Hepatocyte (in vitro differentiated cells): ENCODE measurements around the gene CDKL5. TPM values are rescaled to one million over a fixed set of nuclear protein-coding genes. Genes with fewer than 3 reads are reported as not detected.

Experiments
- DNase-seq: peaks from one replicate; pipeline ENCODE4 v3.0.0-alpha.2; 2016; ENCODE audit warnings: low spot score
- H2AFZ ChIP-seq: fragments of 200-600 bp; sonication (generic); 2 replicates; pipeline ENCODE4 v1.6.0; 2016; ENCODE audit warnings: antibody characterized with exemption, mild to moderate bottlenecking
- H3K27ac ChIP-seq: fragments of 200-600 bp; sonication (generic); 2 replicates; pipeline ENCODE4 v1.5.1; 2016; ENCODE audit warnings: mild to moderate bottlenecking
- H3K27me3 ChIP-seq: fragments of 200-600 bp; sonication (generic); 2 replicates; pipeline ENCODE4 v1.6.1; 2016
- H3K36me3 ChIP-seq: fragments of 200-600 bp; sonication (generic); replicated peaks from 2 replicates; pipeline ENCODE4 v1.5.1; 2016; ENCODE audit warnings: low read depth; ENCODE audit not compliant: insufficient read depth
- H3K4me1 ChIP-seq: fragments of 200-600 bp; sonication (generic); 2 replicates; pipeline ENCODE4 v1.5.1; 2016; ENCODE audit warnings: mild to moderate bottlenecking, moderate library complexity; ENCODE audit not compliant: insufficient read depth
- H3K4me2 ChIP-seq: fragments of 200-600 bp; sonication (generic); 2 replicates; pipeline ENCODE4 v1.6.0; 2016
- H3K4me3 ChIP-seq: fragments of 200-600 bp; sonication (generic); 2 replicates; pipeline ENCODE4 v1.5.1; 2016; ENCODE audit warnings: mild to moderate bottlenecking
- H3K79me2 ChIP-seq: fragments of 200-600 bp; sonication (generic); 2 replicates; pipeline ENCODE4 v1.6.0; 2017; ENCODE audit warnings: mild to moderate bottlenecking
- H3K9me2 ChIP-seq: fragments of 200-600 bp; sonication (generic); replicated peaks from 2 replicates; pipeline ENCODE4 v1.6.0; 2017; ENCODE audit warnings: mild to moderate bottlenecking; ENCODE audit not compliant: insufficient read depth
- H3K9me3 ChIP-seq: fragments of 200-600 bp; sonication (generic); 2 replicates; pipeline ENCODE4 v1.5.1; 2016; ENCODE audit warnings: low read depth, mild to moderate bottlenecking
- H4K20me1 ChIP-seq: fragments of 200-600 bp; sonication (generic); 2 replicates; pipeline ENCODE4 v1.6.0; 2016; ENCODE audit warnings: mild to moderate bottlenecking; ENCODE audit not compliant: insufficient read depth, poor library complexity, severe bottlenecking
- EZH2 ChIP-seq: fragments of 200-600 bp; sonication (generic); IDR thresholded peaks from 2 replicates; pipeline ENCODE4 v1.6.1; 2016; ENCODE audit warnings: antibody characterized with exemption, mild to moderate bottlenecking, borderline replicate concordance
- EZH2phosphoT487 ChIP-seq: fragments of 200-600 bp; sonication (generic); IDR thresholded peaks from one replicate; pipeline ENCODE4 v1.6.1; 2018; ENCODE audit warnings: antibody characterized with exemption, mild to moderate bottlenecking, low read depth, moderate library complexity; ENCODE audit not compliant: unreplicated experiment, severe bottlenecking
- WGBS: methylation state at CpG from one replicate; pipeline ENCODE4 v1.1.6; 2016; ENCODE audit warnings: low lambda C conversion rate; ENCODE audit errors: missing lambda C conversion rate; 5-methylcytosine and 5-hydroxymethylcytosine counted together
- polyA plus RNA-seq: library from polyadenylated mRNA; unstranded; fragments of >200 nt; fragmentation: Nextera tagmentation; extraction: Ambion mirVana; gene quantifications from 2 replicates; pipeline ENCODE4 v1.2.1, GENCODE V29; 2016
- total RNA-seq: library from RNA; depleted of rRNA; stranded (reverse); fragments of >200 nt; gene quantifications from 2 replicates; pipeline ENCODE4 v1.2.3, GENCODE V29; 2014
- TF ChIP-seq, protein P1 (sequence below): fragments of 200-600 bp; sonication (generic); IDR thresholded peaks from 2 replicates; pipeline ENCODE4 v1.5.1; 2016; ENCODE audit warnings: antibody characterized with exemption, mild to moderate bottlenecking; ENCODE audit not compliant: poor library complexity

The CDKL5 gene
- total and polyA plus RNA-seq, 2 experiments from 2014 or later: 6.5 to 17.7 TPM

DNA sequence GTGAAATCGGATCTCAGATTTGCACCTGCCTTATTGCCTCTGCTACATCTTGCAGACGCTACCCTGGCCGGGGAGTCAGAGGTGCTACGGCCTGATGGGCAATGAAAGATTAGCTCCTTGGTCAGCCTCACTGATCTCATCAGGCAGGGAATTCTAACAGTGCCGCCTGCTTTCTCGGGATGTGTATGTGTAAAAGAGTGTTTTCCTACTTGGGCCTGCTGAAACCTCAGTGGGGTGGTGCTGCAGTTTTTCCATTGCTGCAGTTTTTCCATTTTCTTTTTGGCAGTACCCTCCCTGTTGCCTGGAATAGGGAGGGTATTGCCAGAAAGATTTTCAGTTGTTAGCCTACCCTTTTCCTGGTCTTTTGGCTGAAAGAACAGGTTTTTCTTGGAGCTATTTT is 117.5 kb downstream of the CDKL5 start:
- TF ChIP-seq EZH2 (no peak), EZH2phosphoT487 (no peak)
- TF ChIP-seq, protein P1, sequence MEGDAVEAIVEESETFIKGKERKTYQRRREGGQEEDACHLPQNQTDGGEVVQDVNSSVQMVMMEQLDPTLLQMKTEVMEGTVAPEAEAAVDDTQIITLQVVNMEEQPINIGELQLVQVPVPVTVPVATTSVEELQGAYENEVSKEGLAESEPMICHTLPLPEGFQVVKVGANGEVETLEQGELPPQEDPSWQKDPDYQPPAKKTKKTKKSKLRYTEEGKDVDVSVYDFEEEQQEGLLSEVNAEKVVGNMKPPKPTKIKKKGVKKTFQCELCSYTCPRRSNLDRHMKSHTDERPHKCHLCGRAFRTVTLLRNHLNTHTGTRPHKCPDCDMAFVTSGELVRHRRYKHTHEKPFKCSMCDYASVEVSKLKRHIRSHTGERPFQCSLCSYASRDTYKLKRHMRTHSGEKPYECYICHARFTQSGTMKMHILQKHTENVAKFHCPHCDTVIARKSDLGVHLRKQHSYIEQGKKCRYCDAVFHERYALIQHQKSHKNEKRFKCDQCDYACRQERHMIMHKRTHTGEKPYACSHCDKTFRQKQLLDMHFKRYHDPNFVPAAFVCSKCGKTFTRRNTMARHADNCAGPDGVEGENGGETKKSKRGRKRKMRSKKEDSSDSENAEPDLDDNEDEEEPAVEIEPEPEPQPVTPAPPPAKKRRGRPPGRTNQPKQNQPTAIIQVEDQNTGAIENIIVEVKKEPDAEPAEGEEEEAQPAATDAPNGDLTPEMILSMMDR: no peak
- Histone ChIP-seq H3K27ac (no peak overlapping the region), H3K4me3 (no peak overlapping the region), H3K79me2 (peaks cover 12% of the 10 kb centered on the region), H3K4me2 (no peak overlapping the region), H2AFZ (no peak overlapping the region), H3K36me3 (no peaks in the 10 kb centered on the region), H3K4me1 (no peaks in the 10 kb centered on the region), H3K9me3 (no peaks in the 10 kb centered on the region), H3K9me2 (no peaks in the 10 kb centered on the region), H4K20me1 (no peaks in the 10 kb centered on the region), H3K27me3 (no peaks in the 10 kb centered on the region)
- no peak for DNase-seq
- WGBS: 92% methylated on average over 6 of the region's 6 CpGs

DNA sequence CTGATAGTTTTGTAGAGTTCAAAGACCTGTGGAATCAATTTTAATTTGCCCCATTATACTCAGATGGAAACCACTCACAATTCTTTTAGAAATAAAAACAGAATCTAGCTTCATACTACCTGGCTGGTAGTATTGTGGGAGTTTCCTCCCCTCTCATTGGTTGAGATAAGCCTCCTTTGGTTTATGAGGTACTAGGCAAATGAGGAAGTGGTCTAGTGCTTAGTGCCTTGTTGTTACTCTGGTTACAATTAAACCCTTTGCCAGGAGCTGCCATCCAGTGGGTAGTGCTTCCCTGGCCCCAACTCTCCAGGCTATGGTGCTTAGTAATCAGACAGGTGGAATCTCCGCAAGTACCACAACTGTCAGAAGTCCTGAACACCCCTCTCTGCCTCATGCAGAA is 118.3 kb downstream of the CDKL5 start:
- Histone ChIP-seq H3K36me3 (no peaks in the 10 kb centered on the region), H3K9me2 (no peaks in the 10 kb centered on the region), H3K27ac (no peak overlapping the region), H3K4me2 (no peak overlapping the region), H3K4me3 (no peak overlapping the region), H4K20me1 (no peaks in the 10 kb centered on the region), H3K4me1 (no peaks in the 10 kb centered on the region), H3K27me3 (no peaks in the 10 kb centered on the region), H2AFZ (no peak overlapping the region), H3K79me2 (peaks cover 12% of the 10 kb centered on the region), H3K9me3 (no peaks in the 10 kb centered on the region)
- 95% methylated on average over 1 of the region's 1 CpG for WGBS
- TF ChIP-seq EZH2phosphoT487: no peak
- TF ChIP-seq EZH2: no peak
- TF ChIP-seq, protein P1: no peak
- no peak for DNase-seq

DNA sequence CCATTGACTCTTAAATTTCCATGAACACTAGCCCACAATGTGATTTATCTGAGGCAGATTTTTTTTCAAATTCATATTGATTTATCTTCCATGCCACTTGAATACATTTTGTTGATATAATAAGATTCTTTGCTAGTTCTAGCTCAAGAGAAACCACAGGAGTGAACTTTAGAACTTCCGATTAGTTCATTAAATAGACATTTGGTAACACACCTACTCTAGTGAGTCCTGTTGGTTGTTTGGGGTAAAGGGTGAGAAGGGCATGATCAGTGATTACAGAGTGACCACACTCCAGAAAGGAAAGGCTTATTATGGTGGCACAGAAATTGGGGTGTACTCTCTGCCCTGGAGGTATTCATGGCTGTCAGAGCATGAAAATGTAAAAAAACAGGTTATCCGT is 120.4 kb downstream of the CDKL5 start:
- 80% methylated on average over 2 of the region's 2 CpGs for WGBS
- no peaks in the 10 kb centered on the region for H3K9me2 ChIP-seq
- H3K4me1 ChIP-seq: no peaks in the 10 kb centered on the region
- no peak overlapping the region for H3K4me3 ChIP-seq
- no peaks in the 10 kb centered on the region for H3K36me3 ChIP-seq
- no peaks in the 10 kb centered on the region for H4K20me1 ChIP-seq
- H3K27ac ChIP-seq: no peak overlapping the region
- H2AFZ ChIP-seq: no peak overlapping the region
- TF ChIP-seq, protein P1: no peak
- TF ChIP-seq EZH2: no peak
- peaks cover 15% of the 10 kb centered on the region for H3K79me2 ChIP-seq
- H3K4me2 ChIP-seq: no peak overlapping the region
- no peaks in the 10 kb centered on the region for H3K9me3 ChIP-seq
- no peaks in the 10 kb centered on the region for H3K27me3 ChIP-seq
- DNase-seq: no peak

DNA sequence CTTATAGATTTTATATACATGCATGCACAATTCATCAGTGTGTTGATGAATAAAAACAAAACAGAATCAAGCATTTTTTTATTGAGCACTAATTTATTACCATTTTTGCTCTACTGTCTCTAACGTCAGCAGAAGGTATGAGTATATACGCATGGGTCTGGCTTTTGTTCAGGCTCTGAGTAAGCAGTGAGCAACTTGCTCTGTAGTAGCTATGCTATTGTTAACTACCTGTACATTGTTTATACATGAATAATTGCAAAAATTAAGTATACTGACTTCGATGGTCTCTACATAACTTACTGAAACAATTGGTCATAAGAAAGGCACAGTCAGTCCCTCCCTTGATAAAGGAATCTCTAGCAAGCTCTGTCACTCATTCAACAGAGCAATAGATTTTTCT is 123.6 kb downstream of the CDKL5 start:
- 88% methylated on average over 3 of the region's 3 CpGs for WGBS
- DNase-seq: no peak
- peaks cover 6% of the 10 kb centered on the region for H3K79me2 ChIP-seq
- H3K4me1 ChIP-seq: no peaks in the 10 kb centered on the region
- H4K20me1 ChIP-seq: no peaks in the 10 kb centered on the region
- H3K4me2 ChIP-seq: no peak overlapping the region
- H3K4me3 ChIP-seq: no peak overlapping the region
- H3K27me3 ChIP-seq: no peaks in the 10 kb centered on the region
- H3K9me2 ChIP-seq: no peaks in the 10 kb centered on the region
- H3K27ac ChIP-seq: no peak overlapping the region
- no peaks in the 10 kb centered on the region for H3K36me3 ChIP-seq
- TF ChIP-seq, protein P1: no peak
- TF ChIP-seq EZH2 (no peak), EZH2phosphoT487 (no peak)
- no peaks in the 10 kb centered on the region for H3K9me3 ChIP-seq
- no peak overlapping the region for H2AFZ ChIP-seq
